Activated CD8-positive, alpha-beta T cell treated with anti-CD3 and anti-CD28 coated beads, Interleukin-2, amount 10 ng/mL, durations not matched to agents 7 days and 5 days (primary cell): ENCODE results near the gene RPS6KA5. TPM values are rescaled to one million over a fixed set of nuclear protein-coding genes. Genes with fewer than 3 reads are reported as not detected.
"Not testable (repeated sequence)": the region's sequence is repeated elsewhere in the genome, so short reads cannot be mapped to it uniquely, and the experiment has no call there.

Experiments used
- ATAC-seq: fragments of 150-1000 bp; cut with Tn5 transposase; one replicate; pipeline ENCODE4 v1.10.0; 2021; ENCODE audit warnings: moderate library complexity
- CTCF ChIA-PET: fragments of 350-600 bp; sonication (Branson Sonifier 250); formaldehyde crosslinking; loops from one replicate; lab custom pipeline; 2021; ENCODE audit warnings: antibody characterized with exemption; lab: Charles Lee
- POLR2A ChIA-PET: fragments of 350-600 bp; sonication (Branson Sonifier 250); formaldehyde crosslinking; loops from one replicate; lab custom pipeline; 2021; ENCODE audit warnings: antibody characterized with exemption; lab: Charles Lee
- DNase-seq: peaks from one replicate; pipeline ENCODE4 v3.0.0-alpha.2; 2020
- H3K27ac Mint-ChIP-seq: one replicate; pipeline ENCODE4 v1.8.0; 2021; ENCODE audit warnings: mild to moderate bottlenecking, mixed read lengths
- H3K27me3 Mint-ChIP-seq: one replicate; pipeline ENCODE4 v1.8.0; 2021; ENCODE audit warnings: low read depth, mixed read lengths
- H3K36me3 Mint-ChIP-seq: one replicate; pipeline ENCODE4 v1.8.0; 2021; ENCODE audit warnings: low read depth, mixed read lengths
- H3K4me1 Mint-ChIP-seq: one replicate; pipeline ENCODE4 v1.8.0; 2021; ENCODE audit warnings: low read depth, mixed read lengths
- H3K4me3 Mint-ChIP-seq: one replicate; pipeline ENCODE4 v1.8.0; 2021; ENCODE audit warnings: mild to moderate bottlenecking, mixed read lengths
- H3K9me3 Mint-ChIP-seq: one replicate; pipeline ENCODE4 v1.8.0; 2022; ENCODE audit warnings: mixed read lengths; ENCODE audit not compliant: insufficient read depth
- total RNA-seq, 2 experiments: library from RNA; stranded (reverse); gene quantifications; one replicate each; pipeline ENCODE4 v1.2.3, GENCODE V29; 2021

RPS6KA5 gene
- total RNA-seq, 2 experiments from 2014 or later, result 50.8 to 53.1 TPM

DNA sequence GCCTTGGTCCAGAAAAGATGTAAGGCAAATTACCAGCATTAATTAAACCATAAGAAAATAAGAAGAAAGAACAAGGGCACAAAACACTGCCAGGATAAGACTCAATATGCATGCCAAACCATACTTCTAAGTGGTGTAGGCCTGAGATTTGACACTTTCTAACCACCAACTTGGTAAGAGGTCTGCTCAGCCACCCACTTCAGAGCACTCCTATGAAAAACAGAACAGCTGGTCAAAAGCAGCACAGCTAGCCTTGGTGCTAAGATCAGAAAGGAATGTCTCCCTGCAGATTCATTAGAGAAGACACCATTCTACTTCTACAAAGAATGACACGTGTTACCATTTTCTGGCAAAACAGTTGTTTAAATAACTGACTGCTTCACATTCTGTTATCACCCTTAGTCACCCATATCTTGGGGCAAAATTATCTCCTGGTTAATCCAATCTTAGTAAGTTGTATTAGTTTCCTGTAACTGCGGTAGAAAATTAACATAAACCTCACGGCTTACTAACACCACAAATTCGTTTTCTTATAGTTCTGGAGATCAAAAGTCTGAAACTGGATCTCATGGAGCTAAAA lies 13.2 kb downstream of the RPS6KA5 start:
- ChIA-PET POLR2A (interaction anchor here (0.9 to 1.3 kb wide), 2 partner anchors 9 to 12 kb away, joined by 3 to 6 read pairs; no protein-coding TSS in a partner anchor), CTCF (interaction anchor here (1.0 kb wide), 1 partner anchor 12 kb away, joined by 4 read pairs; no protein-coding TSS in a partner anchor)
- Mint-ChIP-seq H3K9me3 (no peaks in the 10 kb centered on the region), H3K27ac (peak overlapping the region; percentile 45), H3K4me1 (peaks cover 60% of the 10 kb centered on the region), H3K4me3 (no peak overlapping the region), H3K36me3 (peaks cover 29% of the 10 kb centered on the region), H3K27me3 (no peaks in the 10 kb centered on the region)
- DNase-seq (peak; percentile 42), ATAC-seq (peak; percentile 78)

GRCh38 chr14:91046488-91047072 lies 13.9 kb downstream of the RPS6KA5 start:
- POLR2A ChIA-PET, result interaction anchor here (0.9 to 1.3 kb wide), 2 partner anchors 10 to 13 kb away, joined by 3 to 6 read pairs; no protein-coding TSS in a partner anchor
- Mint-ChIP-seq H3K4me3 (no peak overlapping the region), H3K9me3 (no peaks in the 10 kb centered on the region), H3K4me1 (peaks cover 60% of the 10 kb centered on the region), H3K27ac (no peak overlapping the region), H3K27me3 (no peaks in the 10 kb centered on the region), H3K36me3 (peaks cover 25% of the 10 kb centered on the region)
- CTCF ChIA-PET, result interaction anchor here (1.0 kb wide), 1 partner anchor 11 kb away, joined by 4 read pairs; no protein-coding TSS in a partner anchor
- peak; percentile 8 for DNase-seq
- ATAC-seq, result no peak

DNA sequence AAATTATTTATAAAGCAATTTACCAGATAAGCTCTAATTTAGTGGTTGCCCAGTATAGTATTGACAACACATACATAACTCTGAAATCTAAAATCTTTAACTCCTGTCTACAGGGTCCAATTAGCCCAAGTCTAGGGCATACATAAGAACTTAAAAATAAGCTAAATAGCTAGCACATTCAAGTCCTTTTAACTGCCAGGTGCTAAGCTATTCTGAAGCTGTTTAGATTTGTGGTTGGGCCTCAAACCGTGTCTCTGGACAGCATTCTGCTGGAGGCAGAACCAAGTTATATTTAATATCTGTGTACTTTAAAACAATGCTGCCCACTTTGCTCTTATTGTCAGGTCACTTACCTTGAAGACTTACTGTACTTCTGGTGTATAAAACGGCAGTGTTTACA lies 19.0 kb downstream of the RPS6KA5 start:
- Mint-ChIP-seq H3K9me3 (no peaks in the 10 kb centered on the region), H3K36me3 (peaks cover 52% of the 10 kb centered on the region), H3K27me3 (no peaks in the 10 kb centered on the region), H3K27ac (no peak overlapping the region), H3K4me1 (peaks cover 58% of the 10 kb centered on the region), H3K4me3 (no peak overlapping the region)
- CTCF ChIA-PET, result interaction anchor here (0.9 to 2.8 kb wide), 8 partner anchors 10 to 132 kb away, joined by 3 to 12 read pairs (median 4); no protein-coding TSS in a partner anchor
- peak; percentile 13 for DNase-seq
- POLR2A ChIA-PET, result interaction anchor here (0.6 kb wide), 1 partner anchor 478 kb away, joined by 3 read pairs; no protein-coding TSS in a partner anchor
- ATAC-seq, result no peak

DNA sequence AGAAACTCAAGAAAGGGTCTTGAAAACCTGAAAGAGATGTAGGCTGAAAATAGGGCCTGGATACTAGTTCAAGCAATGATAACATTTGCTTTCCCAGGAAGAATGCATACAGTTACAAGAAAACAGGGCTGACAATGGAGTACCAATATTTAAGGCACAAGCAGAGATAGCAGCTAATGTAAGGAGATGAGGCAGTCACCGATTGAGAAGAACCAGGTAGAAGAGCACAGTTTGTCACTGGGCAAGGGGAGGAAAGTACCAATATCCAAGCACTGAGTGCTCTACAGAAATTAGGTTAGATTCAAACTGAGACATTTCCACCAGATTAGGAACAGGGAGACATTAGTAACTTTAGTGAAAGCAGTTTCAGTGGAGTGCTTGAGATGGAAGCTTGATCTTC lies 19.9 kb downstream of the RPS6KA5 start:
- Mint-ChIP-seq H3K36me3 (peaks cover 52% of the 10 kb centered on the region), H3K9me3 (no peaks in the 10 kb centered on the region), H3K4me3 (no peak overlapping the region), H3K4me1 (peaks cover 58% of the 10 kb centered on the region), H3K27me3 (no peaks in the 10 kb centered on the region), H3K27ac (no peak overlapping the region)
- DNase-seq (peak; percentile 12), ATAC-seq (no peak)
- ChIA-PET CTCF (interaction anchor here (1.2 to 2.8 kb wide), 4 partner anchors 12 to 133 kb away, joined by 4 to 12 read pairs (median 6); no protein-coding TSS in a partner anchor), POLR2A (no interaction called here)

- ChIA-PET CTCF (interaction anchor here (1.7 to 2.7 kb wide), 2 partner anchors 11 to 20 kb away, joined by 5 to 14 read pairs; no protein-coding TSS in a partner anchor), POLR2A (no interaction called here)
- Mint-ChIP-seq H3K4me1 (peaks cover 60% of the 10 kb centered on the region), H3K4me3 (no peak overlapping the region), H3K36me3 (peaks cover 57% of the 10 kb centered on the region), H3K9me3 (no peaks in the 10 kb centered on the region), H3K27me3 (no peaks in the 10 kb centered on the region), H3K27ac (no peak overlapping the region)
- ATAC-seq (no peak), DNase-seq (peak; percentile 17)
These were observed 22.0 kb downstream of the RPS6KA5 start for GRCh38 chr14:91038439-91038838.

- Mint-ChIP-seq H3K36me3 (peaks cover 58% of the 10 kb centered on the region), H3K4me1 (peaks cover 59% of the 10 kb centered on the region), H3K27me3 (no peaks in the 10 kb centered on the region), H3K4me3 (no peak overlapping the region), H3K27ac (no peak overlapping the region), H3K9me3 (no peaks in the 10 kb centered on the region)
- POLR2A ChIA-PET, result interaction anchor here (1.8 kb wide), 1 partner anchor 78 kb away, joined by 11 read pairs; the partner anchor contains the start of gene DGLUCY
- CTCF ChIA-PET, result interaction anchor here (0.5 to 2.7 kb wide), 10 partner anchors 9 to 136 kb away, joined by 3 to 14 read pairs (median 6); partner anchors contain the start of gene DGLUCY
- ATAC-seq (peak; percentile 25), DNase-seq (peak; percentile 17)
These were observed 23.5 kb downstream of the RPS6KA5 start for GRCh38 chr14:91036741-91037469.

DNA sequence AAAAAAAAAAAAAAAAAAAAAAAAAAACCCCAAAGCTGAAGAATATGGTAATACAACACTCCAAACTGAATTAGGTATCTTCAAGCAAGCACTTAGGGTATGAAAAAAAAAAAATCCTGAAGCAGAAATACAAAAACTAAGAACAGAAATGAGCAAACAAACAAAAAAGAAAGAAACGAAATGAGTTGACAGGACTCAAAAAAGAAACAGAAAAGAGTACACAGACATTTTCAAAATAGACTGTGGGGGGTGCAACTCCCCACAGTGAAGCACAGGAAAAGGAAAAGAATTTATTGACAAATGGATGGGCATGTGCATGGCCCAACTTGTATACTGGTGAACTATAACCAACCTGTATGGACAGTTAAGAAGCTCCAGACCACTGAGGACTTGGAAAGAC lies 24.6 kb downstream of the RPS6KA5 start:
- no peak for ATAC-seq
- no peaks in the 10 kb centered on the region for H3K9me3 Mint-ChIP-seq
- POLR2A ChIA-PET, result interaction anchor here (1.3 to 1.8 kb wide), 2 partner anchors 23 to 79 kb away, joined by 4 to 11 read pairs; partner anchors contain the start of gene DGLUCY
- no peaks in the 10 kb centered on the region for H3K27me3 Mint-ChIP-seq
- CTCF ChIA-PET, result interaction anchor here (0.5 to 2.7 kb wide), 10 partner anchors 10 to 137 kb away, joined by 3 to 14 read pairs (median 6); partner anchors contain the start of genes DGLUCY and RPS6KA5
- no peak overlapping the region for H3K4me3 Mint-ChIP-seq
- no peak overlapping the region for H3K27ac Mint-ChIP-seq
- peak; percentile 19 for DNase-seq
- H3K36me3 Mint-ChIP-seq, result peaks cover 62% of the 10 kb centered on the region
- peaks cover 60% of the 10 kb centered on the region for H3K4me1 Mint-ChIP-seq

- H3K27ac Mint-ChIP-seq, ATAC-seq, H3K4me3 Mint-ChIP-seq, H3K27me3 Mint-ChIP-seq, POLR2A ChIA-PET, CTCF ChIA-PET, H3K9me3 Mint-ChIP-seq: not testable (repeated sequence)
- Mint-ChIP-seq H3K36me3 (peaks cover 55% of the 10 kb centered on the region), H3K4me1 (peaks cover 67% of the 10 kb centered on the region)
- DNase-seq, result peak; percentile 20
These were observed 26.1 kb downstream of the RPS6KA5 start for GRCh38 chr14:91034379-91034778.

DNA sequence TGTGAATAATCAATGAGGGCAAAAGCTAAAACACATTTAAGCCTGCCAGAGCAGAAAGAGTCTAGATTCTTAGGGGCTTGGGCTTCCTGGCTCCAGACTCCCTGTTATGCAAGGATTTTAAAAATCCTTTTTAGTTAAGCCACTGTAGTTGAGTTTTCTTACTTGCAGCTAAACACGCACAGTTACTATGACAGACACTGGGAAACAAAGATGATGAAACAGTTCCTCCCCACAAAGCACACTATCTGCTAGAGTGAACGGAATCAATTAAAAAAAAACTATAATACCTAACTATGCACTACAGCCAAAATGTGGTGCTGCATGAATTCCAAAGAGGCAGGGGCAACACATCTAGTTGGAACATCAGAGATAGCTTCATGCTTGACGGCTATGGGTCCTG lies 28.2 kb downstream of the RPS6KA5 start:
- Mint-ChIP-seq H3K27ac (peak overlapping the region; percentile 7), H3K27me3 (no peaks in the 10 kb centered on the region), H3K4me3 (no peak overlapping the region), H3K4me1 (peaks cover 63% of the 10 kb centered on the region), H3K9me3 (no peaks in the 10 kb centered on the region), H3K36me3 (peaks cover 37% of the 10 kb centered on the region)
- CTCF ChIA-PET, result interaction anchor here (1.4 to 1.5 kb wide), 2 partner anchors 21 to 27 kb away, joined by 3 to 4 read pairs; no protein-coding TSS in a partner anchor
- DNase-seq (no peak), ATAC-seq (no peak)
- POLR2A ChIA-PET, result interaction anchor here (1.5 kb wide), 1 partner anchor 29 kb away, joined by 3 read pairs; no protein-coding TSS in a partner anchor

DNA sequence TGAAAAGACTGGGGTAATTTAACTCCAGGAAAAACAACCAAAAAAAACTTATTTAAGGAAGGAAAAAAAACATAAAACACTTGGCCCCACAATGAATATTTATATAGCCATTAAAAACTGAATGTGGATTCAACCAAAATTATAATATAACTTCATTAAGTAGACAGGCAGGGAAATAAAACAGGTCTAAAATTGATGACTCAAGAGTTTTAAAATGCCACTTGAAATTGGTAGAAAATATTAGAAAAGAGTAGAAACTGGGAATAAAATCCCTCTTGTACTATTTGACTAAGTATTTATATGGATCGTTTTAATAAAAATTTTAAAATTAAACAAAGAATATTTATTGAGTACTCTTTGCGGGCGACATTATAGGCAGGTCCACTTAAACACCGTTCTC lies 28.8 kb downstream of the RPS6KA5 start:
- Mint-ChIP-seq H3K9me3 (no peaks in the 10 kb centered on the region), H3K27me3 (no peaks in the 10 kb centered on the region)
- POLR2A ChIA-PET, result interaction anchor here (1.5 kb wide), 1 partner anchor 29 kb away, joined by 3 read pairs; no protein-coding TSS in a partner anchor

More for the DNA sequence above, 28.8 kb downstream of the RPS6KA5 start:
- H3K4me3 Mint-ChIP-seq, result no peak overlapping the region
- DNase-seq (no peak), ATAC-seq (no peak)
- H3K27ac Mint-ChIP-seq, result no peak overlapping the region
- CTCF ChIA-PET, result interaction anchor here (1.0 to 1.4 kb wide), 3 partner anchors 10 to 129 kb away, joined by 4 read pairs; no protein-coding TSS in a partner anchor
- H3K4me1 Mint-ChIP-seq, result peaks cover 62% of the 10 kb centered on the region
- H3K36me3 Mint-ChIP-seq, result peaks cover 39% of the 10 kb centered on the region
